K562 (cell line): ENCODE results near the gene TNRC6B. TPM values are rescaled to one million over a fixed set of nuclear protein-coding genes. Genes with fewer than 3 reads are reported as not detected.

ENCODE experiments used
- ATAC-seq: fragments of 200-7000 bp; cut with Tn5 transposase; 3 replicates; pipeline ENCODE4 v1.9.1; 2020; ENCODE audit warnings: moderate library complexity
- BruUV-seq: library from RNA; stranded (reverse); fragments of 400-500 nt; replicated peaks from 2 replicates; lab custom pipeline; 2021; lab: Mats Ljungman, UMichigan
- CTCF ChIA-PET: fragments of 300-600 bp; formaldehyde crosslinking; extraction: SDS; loops from one replicate; lab custom pipeline; 2021; ENCODE audit warnings: low intra/inter-chr PET ratio; lab: Yijun Ruan, JAX
- POLR2A ChIA-PET: fragments of 300-600, 350-650 bp; sonication (Branson Sonifier 250); formaldehyde crosslinking; extraction: SDS; loops from one replicate; lab custom pipeline; 2021; ENCODE audit warnings: antibody characterized with exemption, inconsistent platforms; lab: Yijun Ruan, JAX
- DNase-seq, 4 experiments: peaks; one replicate each; pipeline versions ENCODE4 v3.0.0 to v3.0.0-alpha.2; 2011 to 2018; ENCODE audit warnings: low spot score in 3 of 4, mixed read lengths in 3 of 4; ENCODE audit errors: extremely low read depth in 1 of 4
- FAIRE-seq: peaks from 2 replicates; lab custom pipeline; 2011; peaks lifted over from hg19 to GRCh38; lab: Jason Lieb, UNC
- H2AFZ ChIP-seq: 2 replicates; pipeline ENCODE4 v1.6.0; 2011; ENCODE audit warnings: low read depth, low read length, control low read depth, inconsistent platforms
- H3K27ac ChIP-seq: fragments of 200-600 bp; 3 replicates; pipeline ENCODE4 v1.8.0; 2011; ENCODE audit warnings: low read depth, mild to moderate bottlenecking, control low read depth, inconsistent platforms, low read length, moderate library complexity, mixed read lengths; ENCODE audit errors: extremely low read depth
- H3K27me3 ChIP-seq, 2 experiments: fragments of 300-600 bp in 1 of 2; 2 replicates in 1 of 2; 3 replicates in 1 of 2; pipeline versions ENCODE4 v1.6.0 to v1.8.0; 2011; ENCODE audit warnings: inconsistent platforms in 2 of 2, low read length in 2 of 2, mild to moderate bottlenecking in 1 of 2, mixed read lengths in 1 of 2, moderate library complexity in 1 of 2; ENCODE audit not compliant: control insufficient read depth in 2 of 2, insufficient read depth in 2 of 2
- H3K36me3 ChIP-seq: fragments of 300-600 bp; 3 replicates; pipeline ENCODE4 v1.8.0; 2011; ENCODE audit warnings: mild to moderate bottlenecking, low read length, inconsistent platforms; ENCODE audit not compliant: control insufficient read depth, insufficient read depth
- H3K4me1 ChIP-seq, 2 experiments: fragments of 200-600 bp in 1 of 2; replicated peaks in 1 of 2; 2 replicates in 1 of 2; 3 replicates in 1 of 2; pipeline versions ENCODE4 v1.5.1 to v1.8.0; 2011; ENCODE audit warnings: inconsistent platforms in 2 of 2, low read length in 2 of 2, mild to moderate bottlenecking in 1 of 2, mixed read lengths in 1 of 2, moderate library complexity in 1 of 2; ENCODE audit not compliant: control insufficient read depth in 2 of 2, insufficient read depth in 2 of 2
- H3K4me2 ChIP-seq: 2 replicates; pipeline ENCODE4 v1.6.1; 2011; ENCODE audit warnings: low read length, control low read depth, inconsistent platforms, mixed read lengths; ENCODE audit not compliant: insufficient read depth
- H3K4me3 ChIP-seq: fragments of 200-600 bp; sonication (generic), shearing (Covaris generic); 2 replicates; pipeline ENCODE4 v1.5.1; 2016; ENCODE audit warnings: control low read depth, inconsistent platforms
- H3K79me2 ChIP-seq: fragments of 200-600 bp; 3 replicates; pipeline ENCODE4 v1.8.0; 2011; ENCODE audit warnings: low read length, inconsistent platforms; ENCODE audit not compliant: control insufficient read depth, insufficient read depth
- H3K9ac ChIP-seq, 2 experiments: 2 replicates each; pipeline versions ENCODE4 v1.6.0 to v1.6.1; 2011; ENCODE audit warnings: low read depth in 2 of 2, low read length in 2 of 2, control low read depth in 1 of 2, inconsistent platforms in 1 of 2, mild to moderate bottlenecking in 1 of 2, mixed read lengths in 1 of 2; ENCODE audit not compliant: insufficient read depth in 1 of 2
- H3K9me1 ChIP-seq: one replicate; pipeline ENCODE4 v1.6.0; 2011; ENCODE audit warnings: inconsistent platforms, mild to moderate bottlenecking, low read length, moderate library complexity; ENCODE audit not compliant: control insufficient read depth, insufficient read depth
- H3K9me3 ChIP-seq: replicated peaks from 2 replicates; pipeline ENCODE4 v1.5.1; 2011; ENCODE audit warnings: low read depth, low read length, inconsistent platforms; ENCODE audit not compliant: control insufficient read depth, insufficient read depth
- H4K20me1 ChIP-seq: replicated peaks from 2 replicates; pipeline ENCODE4 v1.6.1; 2011; ENCODE audit warnings: low read length, inconsistent platforms, mixed read lengths; ENCODE audit not compliant: control insufficient read depth, insufficient read depth
- CCAR2 ChIP-seq: fragments of 200-400 bp; formaldehyde crosslinking; IDR thresholded peaks from 2 replicates; pipeline ENCODE4 v1.6.1; 2017; ENCODE audit warnings: mild to moderate bottlenecking, low read depth, low read length
- CHD4 ChIP-seq: fragments of 200-600 bp; sonication (generic); IDR thresholded peaks from 3 replicates; pipeline ENCODE4 v1.6.1; 2012; ENCODE audit warnings: low read depth, mild to moderate bottlenecking, mixed read lengths, low read length, inconsistent platforms; ENCODE audit not compliant: insufficient read depth, insufficient replicate concordance, poor library complexity, severe bottlenecking
- CREB3L1 ChIP-seq: fragments of 450-650 bp; IDR thresholded peaks from 2 replicates; pipeline ENCODE4 v1.6.1; 2014; ENCODE audit warnings: low read depth, mild to moderate bottlenecking, moderate library complexity, borderline replicate concordance
- NFRKB ChIP-seq: fragments of 450-650 bp; IDR thresholded peaks from 2 replicates; pipeline ENCODE4 v1.6.1; 2016; ENCODE audit warnings: low read depth
- POLR2AphosphoS2 ChIP-seq: IDR thresholded peaks from 2 replicates; pipeline ENCODE4 v1.6.1; 2012; ENCODE audit warnings: low read length, improper control_type of control experiment
- SIRT6 ChIP-seq: IDR thresholded peaks from one replicate; pipeline ENCODE4 v1.6.1; 2012; ENCODE audit warnings: low read depth, mild to moderate bottlenecking, control low read depth, inconsistent platforms, low read length, moderate library complexity
- TAF7 ChIP-seq: fragments of 450-650 bp; IDR thresholded peaks from 2 replicates; pipeline ENCODE4 v1.6.1; 2016; ENCODE audit warnings: missing genetic modification characterization, missing compliant biosample characterization
- ZNF124 ChIP-seq: sonication (generic); formaldehyde crosslinking; IDR thresholded peaks from 2 replicates; pipeline ENCODE4 v1.8.1; 2022; ENCODE audit warnings: missing genetic modification reagents
- ZNF277 ChIP-seq: fragments of 250-450 bp; sonication (Bioruptor Pico); IDR thresholded peaks from 2 replicates; pipeline ENCODE4 v1.8.0; 2022; ENCODE audit warnings: inconsistent platforms, mild to moderate bottlenecking, moderate library complexity, borderline replicate concordance
- WGBS: fragments of 100-300 bp; shearing (Covaris generic); methylation state at CpG from one replicate; pipeline ENCODE4 v1.1.6; 2016; ENCODE audit warnings: low coverage, mixed read lengths; ENCODE audit not compliant: insufficient coverage; ENCODE audit errors: missing lambda C conversion rate; 5-methylcytosine and 5-hydroxymethylcytosine counted together
- in situ Hi-C: fragments of 300-500 bp; cut with MboI; formaldehyde crosslinking; loops from 4 replicates; pipeline ENCODE4 v1.15.0; 2018; ENCODE audit warnings: inconsistent platforms, mixed read lengths
- intact Hi-C: fragments of 100-400 bp; cut with micrococcal nuclease; formaldehyde crosslinking; loops from 2 replicates; pipeline ENCODE4 v1.14.2; 2022
- polyA plus RNA-seq, 8 experiments: library from polyadenylated mRNA; depleted of rRNA in 4 of 8; stranded (reverse) in 5 of 8; unstranded in 3 of 8; fragments of >200 nt; fragmentation: Nextera tagmentation in 2 of 8; fragmentation: Illumina TruSeq in 1 of 8; extraction: Ambion mirVana in 2 of 8; extraction: Trizol in 1 of 8; gene quantifications; 2 replicates each; pipeline versions ENCODE4 v1.2.1 to v1.2.3, GENCODE V29; 2011 to 2014; ENCODE audit warnings: inconsistent platforms in 1 of 8, missing spikeins in 1 of 8
- total RNA-seq, 7 experiments: library from RNA; depleted of rRNA in 6 of 7; stranded (reverse); fragments of >200 nt in 6 of 7; fragmentation: Illumina TruSeq in 2 of 7; extraction: Trizol in 2 of 7; gene quantifications; 2 replicates each; pipeline versions ENCODE4 v1.2.1 to v1.2.3, GENCODE V29; 2011 to 2021; ENCODE audit warnings: low replicate concordance in 1 of 7

TNRC6B gene
- total and polyA plus RNA-seq, 9 of the 15 experiments (the other 6 are each of a cell fraction or from before 2014, with no cell fraction given) = 0.96 to 18.8 (median 10.8) TPM

GRCh38 chr22:40128989-40129388 lies 48.7 kb upstream of the TNRC6B start:
- ChIA-PET POLR2A (no interaction called here), CTCF (no interaction called here)
- Histone ChIP-seq H3K27me3 (no peaks in the 10 kb centered on the region), H3K27ac (no peak overlapping the region), H4K20me1 (no peaks in the 10 kb centered on the region), H3K9ac (no peak overlapping the region; a peak in 1 of 4 replicates), H3K9me1 (no peaks in the 10 kb centered on the region), H2AFZ (no peak overlapping the region), H3K4me1 (no peaks in the 10 kb centered on the region), H3K9me3 (no peaks in the 10 kb centered on the region), H3K4me2 (no peak overlapping the region), H3K79me2 (no peaks in the 10 kb centered on the region), H3K36me3 (no peaks in the 10 kb centered on the region), H3K4me3 (no peak overlapping the region)
- BruUV-seq = no TSS peak
- no peak for DNase-seq
- no peak for ATAC-seq
- TF ChIP-seq TAF7 (tag) = no peak
- TF ChIP-seq CCAR2 = no peak
- no peak for TF ChIP-seq CHD4
- no peak for TF ChIP-seq ZNF277 (CRISPR knock-in tag)
- TF ChIP-seq POLR2AphosphoS2 = no peak
- TF ChIP-seq SIRT6 = no peak
- no peak for TF ChIP-seq CREB3L1
- TF ChIP-seq ZNF124 (CRISPR knock-in tag) = no peak
- TF ChIP-seq NFRKB = no peak
- WGBS = 41% methylated on average over 4 of the region's 4 CpGs
- in situ Hi-C loops = no loop called here
- FAIRE-seq = no peak
- intact Hi-C loops = no loop called here
